ENCODE measurements around the gene TSACC. TPM values are rescaled to one million over a fixed set of nuclear protein-coding genes. Genes with fewer than 3 reads are reported as not detected.
"Not testable (repeated sequence)": the region's sequence is repeated elsewhere in the genome, so short reads cannot be mapped to it uniquely, and the experiment has no call there.

The TSACC gene
- total RNA-seq, 2 donors from 2014 or later = not detected

DNA sequence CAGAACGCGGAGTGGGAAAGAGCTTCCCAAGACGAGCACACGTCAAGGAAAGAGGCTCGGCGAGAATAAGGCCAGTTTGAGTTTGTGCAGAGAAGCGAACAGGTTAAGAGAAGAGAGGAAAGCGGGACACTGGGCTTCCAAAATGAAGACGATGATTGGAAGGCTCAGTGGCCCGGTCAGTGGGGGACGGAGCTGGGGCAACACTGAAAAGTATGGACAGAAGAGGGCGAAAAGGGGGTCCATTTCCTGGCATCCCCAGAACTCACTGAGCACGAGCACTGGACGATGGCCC lies 492 bp upstream of the TSACC start:
- no peaks in the 10 kb centered on the region for H3K27me3 ChIP-seq
- peak in 1 of 7 experiments; percentile 8 for TF ChIP-seq CTCF (IDR thresholded peaks at IDR 0.05)
- TF ChIP-seq POLR2A (IDR thresholded peaks at IDR 0.05) = no peak
- peaks cover 21% of the 10 kb centered on the region for H3K4me1 ChIP-seq
- peak overlapping the region in 3 of 4 donors; percentile 39 to 90 (median 83) for H3K27ac ChIP-seq
- peaks cover 0 to 11% of the 10 kb centered on the region in 2 donors for H3K36me3 ChIP-seq (replicated peaks in 1 of 2; ENCODE audit: insufficient read depth in 1 of 2, low read depth in 2 of 2)
- WGBS, 2 donors = 0% methylated on average over 14 of the region's 14 CpGs
- DNase-seq = no peak
- no peaks in the 10 kb centered on the region for H3K9me3 ChIP-seq
- intact Hi-C loops (cut with DNase I) = no loop called here
- ATAC-seq = peak; percentile 15
- H3K4me3 ChIP-seq = peak overlapping the region; percentile 75 to 93

- H3K4me3 ChIP-seq = no peak overlapping the region
- H3K36me3 ChIP-seq (replicated peaks in 1 of 2; ENCODE audit: insufficient read depth in 1 of 2, low read depth in 2 of 2) = no peaks in the 10 kb centered on the region
- no peaks in the 10 kb centered on the region for H3K9me3 ChIP-seq
- peaks cover 2% of the 10 kb centered on the region for H3K4me1 ChIP-seq
- H3K27me3 ChIP-seq = no peaks in the 10 kb centered on the region
- intact Hi-C loops (cut with DNase I) = no loop called here
- no peak for ATAC-seq
- no peak overlapping the region for H3K27ac ChIP-seq
- DNase-seq = no peak
- TF ChIP-seq CTCF (IDR thresholded peaks at IDR 0.05) = no peak
- no peak for TF ChIP-seq POLR2A (IDR thresholded peaks at IDR 0.05)
- WGBS, 2 donors = 76 to 79% methylated on average over 1 of the region's 1 CpG
Observed at GRCh38 chr1:156342166-156342955, 4.0 kb downstream of the TSACC start.

DNA sequence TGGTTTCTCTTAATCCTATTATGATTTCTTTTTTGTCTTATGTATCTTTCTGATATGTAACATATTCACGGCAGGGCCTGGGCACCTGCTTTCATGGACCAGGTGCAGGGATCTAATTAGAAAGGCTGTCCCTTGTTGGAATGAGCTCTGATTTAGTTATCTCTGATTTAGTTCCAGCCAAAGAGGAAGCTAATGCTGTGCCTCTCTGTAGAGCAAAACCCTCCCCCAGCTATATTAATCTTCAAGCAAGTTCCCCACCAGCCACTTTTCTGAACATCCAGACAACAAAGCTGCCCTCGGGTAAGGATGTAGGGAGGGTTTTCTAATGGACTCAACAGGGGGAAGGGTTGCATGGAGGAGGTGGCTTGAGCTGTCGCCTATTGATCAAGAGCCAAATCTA lies 6.1 kb downstream of the TSACC start:
- Histone ChIP-seq H3K27ac (no peak overlapping the region), H3K27me3 (no peaks in the 10 kb centered on the region), H3K4me1 (no peaks in the 10 kb centered on the region), H3K9me3 (no peaks in the 10 kb centered on the region), H3K36me3 (replicated peaks in 1 of 2; ENCODE audit: insufficient read depth in 1 of 2, low read depth in 2 of 2) (no peaks in the 10 kb centered on the region), H3K4me3 (no peak overlapping the region)
- WGBS, 2 donors = 52 to 59% methylated on average over 3 of the region's 3 CpGs
- intact Hi-C loops (cut with DNase I) = no loop called here
- TF ChIP-seq CTCF (IDR thresholded peaks at IDR 0.05) (no peak), POLR2A (IDR thresholded peaks at IDR 0.05) (no peak)
- DNase-seq (no peak), ATAC-seq (no peak)

GRCh38 chr1:156346035-156346434 lies 7.7 kb downstream of the TSACC start:
- H3K4me1 ChIP-seq; H3K27ac ChIP-seq; ATAC-seq; H3K9me3 ChIP-seq; H3K27me3 ChIP-seq; H3K36me3 ChIP-seq (replicated peaks in 1 of 2; ENCODE audit: insufficient read depth in 1 of 2, low read depth in 2 of 2); intact Hi-C loops (cut with DNase I); DNase-seq; H3K4me3 ChIP-seq: not testable (repeated sequence)
- WGBS, 2 donors = 86 to 91% methylated on average over 2 of the region's 2 CpGs

DNA sequence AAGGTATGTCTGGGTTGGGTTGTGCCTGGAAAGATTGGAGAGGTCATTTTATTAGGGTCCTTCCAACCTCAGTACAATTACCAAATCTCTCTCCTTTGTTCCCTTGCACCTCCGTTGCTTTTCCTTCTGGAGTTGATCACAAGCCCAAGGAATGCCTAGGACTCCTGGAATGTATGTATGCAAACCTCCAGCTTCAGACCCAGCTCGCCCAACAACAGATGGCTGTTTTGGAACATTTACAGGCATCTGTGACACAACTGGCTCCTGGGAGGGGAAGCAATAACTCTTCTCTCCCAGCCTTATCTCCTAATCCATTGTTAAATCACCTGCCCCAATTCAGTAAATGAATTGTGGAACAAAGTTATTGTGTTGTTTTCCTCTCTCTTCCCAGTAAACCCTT lies 8.3 kb downstream of the TSACC start:
- no peaks in the 10 kb centered on the region for H3K36me3 ChIP-seq (replicated peaks in 1 of 2; ENCODE audit: insufficient read depth in 1 of 2, low read depth in 2 of 2)
- WGBS, 2 donors = 66% methylated on average over 2 of the region's 2 CpGs
- no peak for DNase-seq
- H3K4me1 ChIP-seq = no peaks in the 10 kb centered on the region
- no peak overlapping the region for H3K4me3 ChIP-seq
- TF ChIP-seq POLR2A (IDR thresholded peaks at IDR 0.05) (no peak), CTCF (IDR thresholded peaks at IDR 0.05) (no peak)
- H3K27ac ChIP-seq = no peak overlapping the region
- intact Hi-C loops (cut with DNase I) = no loop called here
- no peak for ATAC-seq
- H3K9me3 ChIP-seq = no peaks in the 10 kb centered on the region
- no peaks in the 10 kb centered on the region for H3K27me3 ChIP-seq
